Measurements from ENCODE around the gene PHLDA3. TPM values are rescaled to one million over a fixed set of nuclear protein-coding genes. Genes with fewer than 3 reads are reported as not detected.

PHLDA3 gene
- total RNA-seq, 1 experiment from 2014 or later = 22.1 TPM

DNA sequence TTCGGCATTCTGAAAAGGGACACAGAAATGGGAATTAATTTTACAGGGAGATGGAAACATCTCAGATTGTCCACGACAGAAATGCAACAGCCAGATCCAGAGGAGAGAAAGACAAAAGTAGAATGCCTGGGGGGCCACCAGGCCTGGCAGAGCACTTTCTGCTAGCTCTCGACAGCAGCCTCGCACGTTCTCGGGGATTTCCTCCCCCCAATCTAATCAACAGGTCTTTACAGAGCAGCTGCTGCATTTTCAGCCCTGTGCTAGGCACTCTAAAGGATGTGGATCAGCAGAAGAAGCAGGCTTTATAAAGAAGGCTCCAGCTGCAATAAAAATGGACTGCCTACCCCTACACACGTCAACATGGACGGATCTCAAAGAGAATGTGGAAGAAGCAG is 27.3 kb upstream of the PHLDA3 start:
- Histone ChIP-seq H3K9me2 (ENCODE audit: insufficient read depth) (no peaks in the 10 kb centered on the region), H3K9me3 (ENCODE audit: control insufficient read depth in 1 of 2, insufficient read depth in 1 of 2, low read depth in 1 of 2, low read length in 2 of 2) (no peaks in the 10 kb centered on the region), H3K4me1 (ENCODE audit: control insufficient read depth in 1 of 2, insufficient read depth in 2 of 2, low read length in 2 of 2) (no peaks in the 10 kb centered on the region; a peak in 1 of 4 replicates), H3K4me3 (replicated peaks in 1 of 2; ENCODE audit: low read depth in 1 of 2, low read length in 2 of 2) (no peak overlapping the region), H3K27ac (ENCODE audit: low read depth, low read length) (no peak overlapping the region), H3K9ac (ENCODE audit: low read length) (no peak overlapping the region), H4K20me1 (ENCODE audit: insufficient read depth) (no peaks in the 10 kb centered on the region), H2AFZ (ENCODE audit: low read depth, low read length, poor library complexity, severe bottlenecking) (no peak overlapping the region), H3K4me2 (ENCODE audit: low read length) (no peak overlapping the region), H3K79me2 (ENCODE audit: insufficient read depth, low read length) (0 out of 2 replicates have a peak, but pooled peaks cover 3% of the 10 kb centered on the region), H3K27me3 (ENCODE audit: insufficient read depth, low read length) (no peaks in the 10 kb centered on the region), H3K36me3 (ENCODE audit: control insufficient read depth in 1 of 2, insufficient read depth in 2 of 2, low read length in 2 of 2) (peaks cover 0 to 6% of the 10 kb centered on the region in 2 experiments; a peak in 2 of 4 replicates)
- ChIA-PET CTCF (interaction anchor here (4.5 kb wide), 1 partner anchor 16 kb away, joined by 23 read pairs; no protein-coding TSS in a partner anchor), RAD21 (ENCODE audit: low non-redundant PET in 1 of 2, low total read pairs in 2 of 2, uncharacterized antibody in 2 of 2, unreplicated experiment in 2 of 2) (no interaction called here), POLR2A (interaction anchor here (1.5 kb wide), 1 partner anchor 17 kb away, joined by 3 read pairs; no protein-coding TSS in a partner anchor)
- BruUV-seq (replicated peaks) = no TSS peak
- TF ChIP-seq TCF7L2 (IDR thresholded peaks at IDR 0.05; ENCODE audit: borderline replicate concordance, extremely low read depth, insufficient read depth, insufficient read length) = no peak
- TF ChIP-seq ATF3 (IDR thresholded peaks at IDR 0.05) = no peak
- no peak for TF ChIP-seq CBX3 (IDR thresholded peaks at IDR 0.05; ENCODE audit: low read depth)
- TF ChIP-seq YY1 (IDR thresholded peaks at IDR 0.05; ENCODE audit: extremely low read depth, insufficient replicate concordance, low read depth, low read length) = no peak
- no peak for TF ChIP-seq SRF (IDR thresholded peaks at IDR 0.05; ENCODE audit: low read depth)
- TF ChIP-seq SIN3A (IDR thresholded peaks at IDR 0.05; ENCODE audit: low read depth) = no peak
- TF ChIP-seq RAD21 (IDR thresholded peaks at IDR 0.05; ENCODE audit: low read depth) = no peak
- no peak for TF ChIP-seq ELF1 (IDR thresholded peaks at IDR 0.05; ENCODE audit: borderline replicate concordance, low read depth)
- no peak for TF ChIP-seq MAX (IDR thresholded peaks at IDR 0.05)
- TF ChIP-seq POLR2AphosphoS5 (IDR thresholded peaks at IDR 0.05; ENCODE audit: low read depth, low read length) = no peak
- TF ChIP-seq SP1 (IDR thresholded peaks at IDR 0.05; ENCODE audit: low read depth) = no peak
- TF ChIP-seq POLR2A (IDR thresholded peaks at IDR 0.05; ENCODE audit: borderline replicate concordance, extremely low read depth, insufficient read depth, insufficient read length) = no peak
- TF ChIP-seq FOSL1 (IDR thresholded peaks at IDR 0.05; ENCODE audit: low read depth) = no peak
- no peak for TF ChIP-seq ZFX (IDR thresholded peaks at IDR 0.05)
- no peak for TF ChIP-seq EGR1 (IDR thresholded peaks at IDR 0.05; ENCODE audit: low read depth)
- TF ChIP-seq REST (IDR thresholded peaks at IDR 0.05; ENCODE audit: low read depth) = no peak
- no peak for TF ChIP-seq JUND (IDR thresholded peaks at IDR 0.05)
- ATAC-seq (no peak), DNase-seq (ENCODE audit: low read depth, low spot score) (no peak)
- intact Hi-C loops (cut with micrococcal nuclease) = no loop called here
